Osteoblast (primary cell): ENCODE measurements around the gene IKZF3. TPM values are rescaled to one million over a fixed set of nuclear protein-coding genes. Genes with fewer than 3 reads are reported as not detected.

Experiments used
- DNase-seq: peaks from one replicate; pipeline ENCODE4 v3.0.0; 2011; ENCODE audit warnings: low spot score, mixed read lengths; ENCODE audit not compliant: insufficient read length; ENCODE audit errors: missing footprints
- H2AFZ ChIP-seq: 2 replicates; pipeline ENCODE4 v1.6.0; 2011; ENCODE audit warnings: mild to moderate bottlenecking, low read length
- H3K27ac ChIP-seq: 2 replicates; pipeline ENCODE4 v1.5.1; 2011; ENCODE audit warnings: mild to moderate bottlenecking, low read depth, low read length, moderate library complexity
- H3K27me3 ChIP-seq: 2 replicates; pipeline ENCODE4 v1.6.0; 2012; ENCODE audit warnings: mild to moderate bottlenecking, control low read depth, inconsistent platforms, low read length, moderate library complexity; ENCODE audit not compliant: insufficient read depth
- H3K36me3 ChIP-seq: 2 replicates; pipeline ENCODE4 v1.5.1; 2011; ENCODE audit warnings: mild to moderate bottlenecking, low read length, control low read depth, moderate library complexity; ENCODE audit not compliant: insufficient read depth
- H3K4me1 ChIP-seq: 2 replicates; pipeline ENCODE4 v1.5.1; 2011; ENCODE audit warnings: mild to moderate bottlenecking, low read length, control low read depth, moderate library complexity; ENCODE audit not compliant: insufficient read depth
- H3K4me2 ChIP-seq: 2 replicates; pipeline ENCODE4 v1.6.0; 2011; ENCODE audit warnings: mild to moderate bottlenecking, low read length; ENCODE audit not compliant: insufficient read depth
- H3K4me3 ChIP-seq: fragments of 200-600 bp; sonication (generic); 3 replicates; pipeline ENCODE4 v1.5.1; 2012; ENCODE audit warnings: mild to moderate bottlenecking, low read length, inconsistent platforms; ENCODE audit not compliant: insufficient read depth
- H3K79me2 ChIP-seq: 2 replicates; pipeline ENCODE4 v1.6.0; 2012; ENCODE audit warnings: mild to moderate bottlenecking, low read length, control low read depth, inconsistent platforms; ENCODE audit not compliant: insufficient read depth
- H3K9me3 ChIP-seq: 2 replicates; pipeline ENCODE4 v1.5.1; 2011; ENCODE audit warnings: low read depth, low read length, control low read depth
- H4K20me1 ChIP-seq: 2 replicates; pipeline ENCODE4 v1.6.0; 2012; ENCODE audit warnings: mild to moderate bottlenecking, low read length, control low read depth; ENCODE audit not compliant: insufficient read depth
- CTCF ChIP-seq: IDR thresholded peaks from 2 replicates; pipeline ENCODE4 v1.5.1; 2011; ENCODE audit warnings: mild to moderate bottlenecking, low read depth, low read length, moderate library complexity; ENCODE audit errors: extremely low read depth
- total RNA-seq: library from RNA; depleted of rRNA; stranded (reverse); fragments of >200 nt; gene quantifications from 2 replicates; pipeline ENCODE4 v1.2.3, GENCODE V29; 2012

Gene IKZF3
- total RNA-seq, 1 donor, result not detected

GRCh38 chr17:39755554-39756379 is 108.3 kb downstream of the IKZF3 start:
- Histone ChIP-seq H3K79me2 (no peaks in the 10 kb centered on the region), H3K4me3 (no peak overlapping the region), H3K9me3 (no peaks in the 10 kb centered on the region), H3K27ac (no peak overlapping the region), H3K27me3 (peaks cover 18% of the 10 kb centered on the region), H3K4me2 (no peak overlapping the region), H3K36me3 (no peaks in the 10 kb centered on the region), H4K20me1 (no peaks in the 10 kb centered on the region), H2AFZ (peak overlapping the region; percentile 5), H3K4me1 (peaks cover 5% of the 10 kb centered on the region)
- TF ChIP-seq CTCF, result no peak
- peak; percentile 53 for DNase-seq

- H2AFZ ChIP-seq, result peak overlapping the region; percentile 93
- peak overlapping the region; percentile 84 for H3K4me3 ChIP-seq
- peak overlapping the region; percentile 92 for H3K4me2 ChIP-seq
- H4K20me1 ChIP-seq, result no peaks in the 10 kb centered on the region
- no peaks in the 10 kb centered on the region for H3K79me2 ChIP-seq
- H3K27me3 ChIP-seq, result peaks cover 18% of the 10 kb centered on the region
- TF ChIP-seq CTCF, result no peak
- H3K4me1 ChIP-seq, result peaks cover 5% of the 10 kb centered on the region
- H3K9me3 ChIP-seq, result no peaks in the 10 kb centered on the region
- H3K36me3 ChIP-seq, result no peaks in the 10 kb centered on the region
- H3K27ac ChIP-seq, result no peak overlapping the region
- DNase-seq, result peak; percentile 81
These were observed 109.1 kb downstream of the IKZF3 start for GRCh38 chr17:39754958-39755553.

DNA sequence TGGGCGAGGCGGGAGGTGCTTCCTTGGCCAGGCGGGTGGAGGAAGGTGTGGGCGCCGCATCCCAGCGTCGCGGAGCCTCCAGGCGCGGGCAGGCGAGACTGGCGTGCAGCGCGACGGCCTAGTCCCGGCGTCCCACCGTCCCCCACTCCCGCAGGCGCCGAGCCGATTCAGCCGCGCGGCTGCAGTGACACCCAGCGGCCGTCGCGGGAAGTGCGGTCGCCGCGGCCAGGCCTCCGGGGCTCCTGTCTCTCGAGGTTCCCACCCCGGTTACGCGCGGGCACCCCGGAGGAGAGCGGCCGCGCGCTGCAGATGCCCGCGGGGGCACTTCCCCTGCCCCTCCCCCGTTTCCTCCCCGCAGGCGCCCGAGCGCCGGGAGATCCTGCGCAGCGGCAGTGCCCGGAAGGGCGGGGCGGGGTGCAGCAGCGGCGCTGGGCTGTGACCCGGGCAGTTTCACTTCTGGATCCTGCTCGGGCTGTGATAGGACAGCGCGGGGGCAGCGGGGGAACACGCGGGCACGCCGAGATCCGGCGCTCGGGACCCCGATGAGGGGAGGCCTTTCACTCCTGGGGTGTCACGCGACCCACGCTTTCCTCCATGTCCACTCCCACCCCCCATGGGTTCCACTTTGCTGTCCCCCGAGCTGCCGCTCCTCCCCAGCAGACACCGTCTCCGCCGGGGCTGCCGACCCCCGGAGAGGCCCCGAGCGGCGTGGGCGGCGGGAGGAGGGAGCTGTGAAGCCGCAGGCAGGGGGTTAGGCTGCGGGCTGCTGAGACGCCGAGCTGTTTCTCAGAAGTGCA is 109.8 kb downstream of the IKZF3 start:
- H3K4me1 ChIP-seq, result peaks cover 5% of the 10 kb centered on the region
- DNase-seq, result peak; percentile 99
- H3K27me3 ChIP-seq, result peaks cover 13% of the 10 kb centered on the region
- peak; percentile 66 for TF ChIP-seq CTCF
- no peaks in the 10 kb centered on the region for H4K20me1 ChIP-seq
- H2AFZ ChIP-seq, result peak overlapping the region; percentile 93
- H3K4me3 ChIP-seq, result peak overlapping the region; percentile 84
- H3K27ac ChIP-seq, result peak overlapping the region; percentile 63
- H3K9me3 ChIP-seq, result no peaks in the 10 kb centered on the region
- H3K79me2 ChIP-seq, result no peaks in the 10 kb centered on the region
- no peaks in the 10 kb centered on the region for H3K36me3 ChIP-seq
- peak overlapping the region; percentile 92 for H3K4me2 ChIP-seq
